Dermis microvascular lymphatic vessel endothelial cell (primary cell): ENCODE results near the gene ERVMER34-1. TPM values are rescaled to one million over a fixed set of nuclear protein-coding genes. Genes with fewer than 3 reads are reported as not detected.

ENCODE experiments used
- DNase-seq, 2 donors: peaks; one replicate each; pipeline versions ENCODE4 v3.0.0 to v3.0.0-alpha.2; 2010; ENCODE audit warnings: low read depth in 2 of 2
- total RNA-seq: library from RNA; depleted of rRNA; stranded (reverse); fragments of >200 nt; gene quantifications from 2 replicates; pipeline ENCODE4 v1.2.1, GENCODE V29; 2014

ERVMER34-1 gene, protein sequence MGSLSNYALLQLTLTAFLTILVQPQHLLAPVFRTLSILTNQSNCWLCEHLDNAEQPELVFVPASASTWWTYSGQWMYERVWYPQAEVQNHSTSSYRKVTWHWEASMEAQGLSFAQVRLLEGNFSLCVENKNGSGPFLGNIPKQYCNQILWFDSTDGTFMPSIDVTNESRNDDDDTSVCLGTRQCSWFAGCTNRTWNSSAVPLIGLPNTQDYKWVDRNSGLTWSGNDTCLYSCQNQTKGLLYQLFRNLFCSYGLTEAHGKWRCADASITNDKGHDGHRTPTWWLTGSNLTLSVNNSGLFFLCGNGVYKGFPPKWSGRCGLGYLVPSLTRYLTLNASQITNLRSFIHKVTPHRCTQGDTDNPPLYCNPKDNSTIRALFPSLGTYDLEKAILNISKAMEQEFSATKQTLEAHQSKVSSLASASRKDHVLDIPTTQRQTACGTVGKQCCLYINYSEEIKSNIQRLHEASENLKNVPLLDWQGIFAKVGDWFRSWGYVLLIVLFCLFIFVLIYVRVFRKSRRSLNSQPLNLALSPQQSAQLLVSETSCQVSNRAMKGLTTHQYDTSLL
- total RNA-seq: under 0.01 TPM in 2 replicates

GRCh38 chr4:52750819-52751486, at the start of gene ERVMER34-1:
ERVMER34-1 (minus strand) TSS chr4:52751425; CDS start chr4:52745520, 5,905 bp downstream.
- peak in 1 of 2 donors; percentile 29 for DNase-seq

GRCh38 chr4:52799813-52800212, 48.6 kb upstream of the ERVMER34-1 start:
- DNase-seq: peak in 1 of 2 donors; percentile 3

GRCh38 chr4:52795533-52795932, 44.3 kb upstream of the ERVMER34-1 start:
- DNase-seq: no peak

- DNase-seq: no peak
Measured at GRCh38 chr4:52791936-52792335, 40.7 kb upstream of the ERVMER34-1 start.

DNA sequence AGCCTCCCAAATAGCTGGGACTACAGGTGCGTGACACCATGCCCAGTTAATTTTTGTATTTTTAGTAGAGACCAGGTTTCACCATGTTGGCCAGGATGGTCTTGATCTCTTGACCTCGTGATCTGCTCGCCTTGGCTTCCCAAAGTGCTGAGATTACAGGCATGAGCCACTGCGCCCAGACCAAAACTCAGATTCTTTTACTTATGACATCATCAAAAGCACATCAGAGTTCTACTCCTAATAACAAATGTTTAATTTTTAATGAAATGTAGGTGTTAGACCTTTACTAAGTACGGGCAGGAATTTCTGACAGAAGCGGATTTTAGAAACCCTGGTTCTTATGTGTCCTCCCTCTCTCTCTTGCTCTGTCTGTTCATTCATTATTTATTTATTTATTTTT, 38.5 kb upstream of the ERVMER34-1 start:
- DNase-seq: no peak

GRCh38 chr4:52788806-52789205, 37.6 kb upstream of the ERVMER34-1 start:
- no peak for DNase-seq

GRCh38 chr4:52783069-52783468, 31.8 kb upstream of the ERVMER34-1 start:
- no peak for DNase-seq

DNA sequence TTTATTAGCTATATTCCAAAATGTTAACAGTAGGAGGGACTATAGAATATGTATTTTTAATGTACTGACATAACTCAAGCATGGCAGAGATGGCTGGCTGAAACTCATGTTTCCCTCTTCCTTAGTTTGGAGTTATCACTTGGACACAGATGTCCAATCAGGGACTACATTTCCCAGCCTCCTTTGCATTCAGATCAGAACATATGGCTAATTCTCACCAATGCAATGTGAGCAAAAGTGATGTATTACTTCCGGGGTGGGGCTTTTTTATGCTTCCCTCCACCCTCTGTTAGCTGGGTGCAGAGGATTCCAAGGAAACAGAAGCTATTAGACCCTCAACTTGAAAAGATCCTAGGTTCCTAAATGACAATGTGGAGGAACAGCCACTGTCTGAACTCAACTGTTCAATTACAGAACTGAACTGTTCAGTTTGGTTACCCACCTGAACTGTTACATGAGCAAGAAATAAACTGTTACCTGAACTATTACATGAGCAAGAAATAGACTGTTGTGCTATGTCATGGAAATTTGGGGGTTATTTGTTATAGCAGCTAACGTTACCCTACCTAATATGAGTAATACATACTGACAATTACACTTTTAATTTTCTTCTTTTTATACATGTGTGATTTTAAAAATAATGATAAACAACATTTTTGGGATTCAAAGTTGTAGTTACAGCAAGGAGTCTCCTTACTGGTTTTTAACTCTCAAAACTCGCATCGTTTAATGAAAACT, 29.6 kb upstream of the ERVMER34-1 start:
- DNase-seq: no peak

DNA sequence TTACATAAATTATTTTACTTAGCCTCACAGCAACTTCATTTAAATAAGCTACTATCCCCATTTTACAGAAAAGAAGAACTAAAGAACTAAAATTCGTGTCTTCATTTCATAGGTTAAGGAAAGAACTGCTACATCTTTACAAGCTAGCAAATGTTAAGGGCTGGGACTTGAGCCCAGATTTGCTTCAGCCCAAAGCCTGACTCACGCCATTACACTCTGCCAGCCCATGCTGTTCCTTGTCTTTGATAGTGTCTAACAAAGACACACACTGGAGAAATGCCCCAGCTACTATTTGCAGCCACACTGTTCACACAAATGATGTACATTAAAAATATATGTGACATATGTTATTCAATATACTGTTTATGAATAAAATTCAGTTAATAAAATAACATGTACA, 29.0 kb upstream of the ERVMER34-1 start:
- DNase-seq: no peak

DNA sequence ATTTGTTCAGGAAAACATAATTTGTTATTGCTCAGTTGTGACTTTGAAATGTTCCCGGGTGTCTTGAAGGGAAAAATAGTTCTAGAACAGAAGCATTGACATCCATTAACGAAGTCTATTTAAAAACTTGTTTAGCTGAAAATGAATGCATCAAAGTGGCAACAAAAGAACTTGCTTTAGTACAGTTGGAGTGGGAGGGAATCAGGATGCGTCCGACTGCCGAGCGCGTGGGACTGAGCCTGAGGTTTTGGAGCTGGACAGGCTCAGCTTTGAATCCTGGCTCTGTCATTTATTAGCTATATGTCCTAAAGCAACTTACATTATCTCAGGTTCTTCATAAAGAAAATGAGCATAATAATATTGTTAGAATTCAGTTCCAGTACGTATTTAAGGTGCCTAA, 9.0 kb upstream of the ERVMER34-1 start:
- DNase-seq: no peak

GRCh38 chr4:52755426-52755825, 4.2 kb upstream of the ERVMER34-1 start:
- DNase-seq: no peak

DNA sequence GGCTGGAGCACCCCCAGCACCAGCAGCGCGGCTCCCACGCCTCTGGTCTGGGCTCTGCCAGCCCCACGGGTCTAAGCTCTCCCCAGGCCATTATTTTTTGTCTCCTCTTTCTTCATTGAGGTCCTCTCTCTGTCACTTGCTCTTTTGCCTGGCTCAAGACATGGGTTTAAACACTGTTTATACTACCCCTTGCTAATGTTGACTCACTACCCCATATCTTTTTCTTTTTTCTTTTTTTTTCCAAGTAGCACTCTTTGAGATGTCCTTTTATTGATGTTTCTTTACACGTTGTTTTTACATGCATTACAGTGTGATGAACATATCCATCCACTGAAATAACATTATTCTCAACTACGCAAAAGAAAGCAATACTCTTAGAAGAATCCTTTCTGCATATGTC, 1.7 kb upstream of the ERVMER34-1 start:
- DNase-seq: no peak

GRCh38 chr4:52751487-52751911, 274 bp upstream of the ERVMER34-1 start:
- DNase-seq: peak; percentile 4 to 57

- no peak for DNase-seq
Measured at GRCh38 chr4:52750213-52750612, 1.0 kb downstream of the ERVMER34-1 start.

GRCh38 chr4:52748432-52748831, 2.8 kb downstream of the ERVMER34-1 start:
- DNase-seq: no peak

GRCh38 chr4:52744588-52744987, 6.6 kb downstream of the ERVMER34-1 start:
- DNase-seq: no peak

- no peak for DNase-seq
Measured at GRCh38 chr4:52743444-52744019, 7.7 kb downstream of the ERVMER34-1 start.

DNA sequence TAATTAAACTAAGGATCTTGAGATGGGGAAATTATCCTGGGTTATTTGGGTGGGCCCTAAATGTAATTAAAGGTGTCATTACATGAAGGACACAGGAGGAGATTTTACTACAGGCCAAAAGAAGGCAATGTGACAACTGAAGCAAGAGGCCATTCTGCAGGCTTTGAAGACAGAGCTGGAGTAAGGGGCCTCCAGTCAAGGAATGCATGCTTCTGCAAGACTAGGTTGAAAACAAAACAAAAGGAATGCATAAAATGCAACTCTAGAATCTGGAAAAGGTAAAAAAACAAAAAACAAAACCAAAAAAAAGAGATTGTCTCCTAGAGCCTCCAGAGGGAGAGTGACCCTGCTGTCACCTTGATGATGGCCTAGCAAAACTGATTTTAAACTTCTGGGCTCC, 21.6 kb downstream of the ERVMER34-1 start:
- no peak for DNase-seq

GRCh38 chr4:52728691-52729240, 22.5 kb downstream of the ERVMER34-1 start:
- peak in 1 of 2 donors; percentile 41 for DNase-seq

GRCh38 chr4:52726826-52727580, 24.2 kb downstream of the ERVMER34-1 start:
- no peak for DNase-seq
